Vagina (tissue), 2 donors: Measurements from ENCODE around the gene NAP1L1.

Experiments
- CTCF ChIP-seq, 3 experiments: fragments of 450-650 bp in 2 of 3; fragments of 200-600 bp in 1 of 3; sonication (generic) in 1 of 3; IDR thresholded peaks; one replicate each; pipeline ENCODE4 v1.5.1; 2017 to 2019; ENCODE audit warnings: antibody characterized with exemption in 3 of 3, mild to moderate bottlenecking in 2 of 3, moderate library complexity in 2 of 3
- POLR2A ChIP-seq, 2 donors: fragments of 450-650 bp; IDR thresholded peaks; one replicate each; pipeline ENCODE4 v1.6.1; 2017; ENCODE audit warnings: antibody characterized with exemption in 2 of 2, mild to moderate bottlenecking in 2 of 2, moderate library complexity in 2 of 2
- POLR2AphosphoS5 ChIP-seq, 2 donors: sonication (generic); formaldehyde crosslinking; IDR thresholded peaks; one replicate each; pipeline ENCODE4 v1.9.0; 2017; ENCODE audit warnings: antibody characterized with exemption in 2 of 2, mild to moderate bottlenecking in 2 of 2, low read depth in 1 of 2; ENCODE audit not compliant: insufficient read depth in 1 of 2

DNA sequence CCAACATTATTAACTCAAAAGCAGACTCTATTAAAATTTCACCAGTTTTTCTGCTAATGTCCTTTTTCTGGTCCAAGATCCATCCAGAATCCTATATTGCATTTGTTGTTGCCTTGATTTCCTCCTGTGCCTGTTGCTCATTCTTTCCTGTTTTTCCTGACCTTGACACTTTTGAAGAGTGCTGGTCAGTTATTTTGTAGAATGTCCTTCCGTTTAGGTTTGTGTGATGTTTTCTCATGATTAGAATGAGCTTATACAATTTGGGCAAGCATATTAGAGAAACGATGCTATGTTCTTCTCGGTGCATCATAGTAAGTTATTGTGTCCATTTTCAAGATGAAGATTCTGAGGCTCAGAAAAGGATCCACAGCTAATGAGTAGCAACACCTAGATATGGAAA, 86.8 kb downstream of the NAP1L1 start:
- no peak for TF ChIP-seq CTCF (IDR thresholded peaks at IDR 0.05)
- no peak for TF ChIP-seq POLR2A (IDR thresholded peaks at IDR 0.05)
- no peak for TF ChIP-seq POLR2AphosphoS5 (IDR thresholded peaks at IDR 0.05; ENCODE audit: insufficient read depth in 1 of 2, low read depth in 1 of 2)
